HFFc6 (cell line): Measurements from ENCODE around the gene MAP1B. TPM values are rescaled to one million over a fixed set of nuclear protein-coding genes. Genes with fewer than 3 reads are reported as not detected.

Experiments used
- DNase-seq: peaks from one replicate; pipeline ENCODE4 v3.0.0-alpha.2; 2018
- H3K27ac Mint-ChIP-seq: 2 replicates; pipeline ENCODE4 v1.8.0; 2020; ENCODE audit warnings: mild to moderate bottlenecking, mixed read lengths
- H3K27me3 Mint-ChIP-seq: 2 replicates; pipeline ENCODE4 v1.8.0; 2021; ENCODE audit warnings: mild to moderate bottlenecking, moderate library complexity, mixed read lengths; ENCODE audit not compliant: insufficient read depth
- H3K36me3 Mint-ChIP-seq: 2 replicates; pipeline ENCODE4 v1.8.0; 2021; ENCODE audit warnings: low read depth, mixed read lengths
- H3K4me1 Mint-ChIP-seq: 2 replicates; pipeline ENCODE4 v1.8.0; 2020; ENCODE audit warnings: low read depth, mixed read lengths
- H3K4me3 Mint-ChIP-seq: 2 replicates; pipeline ENCODE4 v1.8.0; 2020; ENCODE audit warnings: mild to moderate bottlenecking, moderate library complexity, mixed read lengths
- H3K9me3 Mint-ChIP-seq: 2 replicates; pipeline ENCODE4 v1.8.0; 2020; ENCODE audit warnings: mild to moderate bottlenecking, mixed read lengths
- CTCF ChIP-seq: fragments of 200-600 bp; sonication (generic); IDR thresholded peaks from 2 replicates; pipeline ENCODE4 v1.5.0; 2021; ENCODE audit warnings: antibody characterized with exemption, mild to moderate bottlenecking
- total RNA-seq, 6 experiments: library from RNA; stranded (reverse); fragmentation: NEBNext Ultra II Directional; extraction: Animal tissue kit (Norgen Biotek cat#: 25700); gene quantifications; 2 replicates in 1 of 6; 3 replicates in 5 of 6; pipeline ENCODE4 v1.2.3, GENCODE V29; 2021

MAP1B gene
- total RNA-seq, 6 experiments from 2014 or later, result 164 to 272 (median 235) TPM

- Mint-ChIP-seq H3K27ac (no peak overlapping the region), H3K36me3 (peaks cover 55% of the 10 kb centered on the region), H3K4me3 (no peak overlapping the region), H3K4me1 (peaks cover 32% of the 10 kb centered on the region), H3K9me3 (no peaks in the 10 kb centered on the region), H3K27me3 (peaks cover 1% of the 10 kb centered on the region; the same call in 1 of the 2 replicates)
- TF ChIP-seq CTCF, result no peak
- DNase-seq, result no peak
Measured at GRCh38 chr5:72228960-72229359, 121.7 kb downstream of the MAP1B start.

DNA sequence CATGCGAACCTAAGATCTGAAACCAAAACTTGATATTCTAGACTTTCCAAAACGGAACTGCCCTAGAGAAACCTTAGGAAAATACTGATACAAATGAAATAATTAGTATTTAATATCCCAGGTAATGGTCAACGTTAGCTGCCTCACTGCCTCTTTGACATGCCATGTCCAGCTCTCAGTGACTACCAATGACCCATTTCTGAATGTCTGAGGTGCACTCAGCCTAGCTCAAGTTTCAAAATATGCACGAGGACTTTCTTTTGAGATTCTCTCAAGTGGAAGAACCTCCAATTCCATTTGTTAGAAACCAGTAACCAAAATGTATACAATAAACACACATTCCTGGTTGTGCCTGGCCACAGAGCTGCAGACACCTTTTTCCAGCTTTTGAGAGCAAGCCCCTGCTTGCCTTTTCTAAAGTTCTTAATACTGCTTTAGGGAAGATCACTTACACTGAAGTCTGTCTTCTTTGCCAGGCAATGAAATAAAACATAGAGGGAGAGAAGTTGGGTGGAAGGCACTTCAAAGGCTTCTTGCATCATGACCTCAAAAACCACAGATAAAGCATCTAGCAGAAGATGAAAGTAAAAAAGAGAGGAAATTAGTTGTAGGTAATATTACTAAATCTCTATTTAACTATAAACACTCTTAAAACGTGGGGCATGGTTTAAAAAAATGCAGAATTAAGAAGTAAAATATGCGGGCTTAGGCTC lies 124.9 kb downstream of the MAP1B start:
- peaks cover 49% of the 10 kb centered on the region for H3K4me1 Mint-ChIP-seq
- no peak for TF ChIP-seq CTCF
- H3K36me3 Mint-ChIP-seq, result peaks cover 47% of the 10 kb centered on the region
- DNase-seq, result no peak
- no peak overlapping the region for H3K27ac Mint-ChIP-seq
- H3K27me3 Mint-ChIP-seq, result peaks cover 1% of the 10 kb centered on the region; the same call in 1 of the 2 replicates
- H3K9me3 Mint-ChIP-seq, result no peaks in the 10 kb centered on the region
- H3K4me3 Mint-ChIP-seq, result no peak overlapping the region

DNA sequence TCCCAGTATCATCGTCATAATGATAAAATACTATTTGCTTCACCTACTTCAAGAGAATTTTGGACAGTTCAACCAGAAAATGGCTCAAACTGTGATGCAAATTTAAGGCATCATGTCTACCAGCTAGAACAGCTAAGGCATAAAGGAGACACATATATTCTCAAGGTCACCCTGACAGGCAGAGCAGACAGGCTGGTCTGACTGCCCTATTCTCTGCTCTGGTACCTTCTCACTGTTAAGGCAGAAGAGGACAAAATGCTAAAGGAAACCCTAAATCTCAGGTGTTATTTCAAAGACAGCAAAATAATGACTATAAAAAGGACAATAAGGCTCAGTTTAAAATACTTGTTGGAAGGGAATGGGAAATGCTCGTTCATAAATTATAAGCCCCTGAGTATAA lies 125.6 kb downstream of the MAP1B start:
- peaks cover 40% of the 10 kb centered on the region for H3K36me3 Mint-ChIP-seq
- no peaks in the 10 kb centered on the region for H3K9me3 Mint-ChIP-seq
- peaks cover 49% of the 10 kb centered on the region for H3K4me1 Mint-ChIP-seq
- TF ChIP-seq CTCF, result no peak
- H3K27ac Mint-ChIP-seq, result no peak overlapping the region
- no peak for DNase-seq
- peaks cover 1% of the 10 kb centered on the region; the same call in 1 of the 2 replicates for H3K27me3 Mint-ChIP-seq
- H3K4me3 Mint-ChIP-seq, result no peak overlapping the region

GRCh38 chr5:72233835-72234234 lies 126.6 kb downstream of the MAP1B start:
- Mint-ChIP-seq H3K9me3 (no peaks in the 10 kb centered on the region), H3K4me1 (peaks cover 49% of the 10 kb centered on the region), H3K36me3 (peaks cover 39% of the 10 kb centered on the region), H3K27me3 (peaks cover 1% of the 10 kb centered on the region; the same call in 1 of the 2 replicates), H3K4me3 (no peak overlapping the region), H3K27ac (no peak overlapping the region)
- no peak for TF ChIP-seq CTCF
- DNase-seq, result no peak

DNA sequence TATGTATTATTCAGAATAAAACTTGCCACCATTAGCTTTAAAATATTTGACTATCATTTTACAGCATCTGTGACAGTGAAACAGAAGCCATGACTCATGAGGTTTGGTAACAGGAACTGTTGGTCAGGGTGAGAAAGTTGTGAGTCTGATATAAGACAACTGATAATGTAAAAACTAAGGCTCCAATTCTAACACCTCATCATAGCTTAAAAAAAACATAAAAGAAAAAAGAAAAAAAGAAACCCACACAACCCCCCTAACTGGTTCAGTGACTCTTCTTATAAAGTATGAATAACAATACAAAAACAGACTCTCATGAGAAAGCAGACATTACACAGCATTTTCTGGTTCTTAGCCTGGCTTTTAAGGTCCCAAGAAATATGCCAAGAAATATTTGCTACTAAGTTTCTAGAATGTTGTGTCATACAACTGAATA lies 127.0 kb downstream of the MAP1B start:
- peaks cover 1% of the 10 kb centered on the region; the same call in 1 of the 2 replicates for H3K27me3 Mint-ChIP-seq
- H3K9me3 Mint-ChIP-seq, result no peaks in the 10 kb centered on the region
- DNase-seq, result peak; percentile 47
- H3K36me3 Mint-ChIP-seq, result peaks cover 39% of the 10 kb centered on the region
- no peak for TF ChIP-seq CTCF
- H3K4me3 Mint-ChIP-seq, result no peak overlapping the region
- H3K27ac Mint-ChIP-seq, result peak overlapping the region; percentile 79
- H3K4me1 Mint-ChIP-seq, result peaks cover 49% of the 10 kb centered on the region
